Neuronal stem cell (in vitro differentiated cells): ENCODE results near the gene RASGEF1C.

Experiments used
- DNase-seq: peaks from one replicate; pipeline ENCODE4 v3.0.0-alpha.2; 2013; ENCODE audit warnings: low spot score
- H2AFZ ChIP-seq: one replicate; pipeline ENCODE4 v1.6.1; 2013; ENCODE audit warnings: mild to moderate bottlenecking, low read length, inconsistent platforms
- H2AK5ac ChIP-seq: 2 replicates; pipeline ENCODE4 v1.6.1; 2013; ENCODE audit warnings: low read depth, mild to moderate bottlenecking, inconsistent platforms, low read length, moderate library complexity, mixed read lengths
- H2BK120ac ChIP-seq: 2 replicates; pipeline ENCODE4 v1.6.1; 2013; ENCODE audit warnings: low read depth, mild to moderate bottlenecking, inconsistent platforms, low read length, moderate library complexity, mixed read lengths
- H2BK12ac ChIP-seq: one replicate; pipeline ENCODE4 v1.6.1; 2013; ENCODE audit warnings: low read length, inconsistent platforms
- H2BK15ac ChIP-seq: 2 replicates; pipeline ENCODE4 v1.6.1; 2013; ENCODE audit warnings: mild to moderate bottlenecking, low read length, inconsistent platforms, mixed read lengths
- H2BK5ac ChIP-seq: one replicate; pipeline ENCODE4 v1.6.1; 2013; ENCODE audit warnings: inconsistent platforms, mild to moderate bottlenecking, low read length, moderate library complexity
- H3K14ac ChIP-seq: one replicate; pipeline ENCODE4 v1.6.1; 2013; ENCODE audit warnings: low read length, inconsistent platforms
- H3K18ac ChIP-seq: 2 replicates; pipeline ENCODE4 v1.6.1; 2013; ENCODE audit warnings: low read length, inconsistent platforms
- H3K23ac ChIP-seq: 2 replicates; pipeline ENCODE4 v1.6.1; 2013; ENCODE audit warnings: low read depth, mild to moderate bottlenecking, mixed read lengths, low read length, inconsistent platforms; ENCODE audit not compliant: poor library complexity
- H3K27ac ChIP-seq: replicated peaks from 3 replicates; pipeline ENCODE4 v1.5.1; 2013; ENCODE audit warnings: low read length, inconsistent platforms
- H3K27me3 ChIP-seq, 3 experiments: 2 replicates each; pipeline ENCODE4 v1.6.1; 2013; ENCODE audit warnings: low read length in 3 of 3, mild to moderate bottlenecking in 2 of 3, inconsistent platforms in 1 of 3, low read depth in 1 of 3, mixed read lengths in 1 of 3, moderate library complexity in 1 of 3; ENCODE audit not compliant: control insufficient read depth in 3 of 3, insufficient read depth in 3 of 3
- H3K36me3 ChIP-seq, 2 donors: replicated peaks in 1 of 2; 2 replicates each; pipeline ENCODE4 v1.6.1; 2013; ENCODE audit warnings: low read length in 2 of 2; ENCODE audit not compliant: control insufficient read depth in 2 of 2, insufficient read depth in 2 of 2
- H3K4ac ChIP-seq: 2 replicates; pipeline ENCODE4 v1.6.1; 2013; ENCODE audit warnings: inconsistent platforms, mild to moderate bottlenecking, low read length, moderate library complexity
- H3K4me1 ChIP-seq, 2 donors: 1 replicate in 1 of 2; 2 replicates in 1 of 2; pipeline ENCODE4 v1.6.1; 2013; ENCODE audit warnings: low read length in 2 of 2, low read depth in 1 of 2; ENCODE audit not compliant: control insufficient read depth in 2 of 2, insufficient read depth in 1 of 2
- H3K4me2 ChIP-seq: one replicate; pipeline ENCODE4 v1.6.1; 2013; ENCODE audit warnings: mild to moderate bottlenecking, low read length, inconsistent platforms; ENCODE audit not compliant: insufficient read depth, poor library complexity, severe bottlenecking
- H3K4me3 ChIP-seq, 2 donors: 2 replicates each; pipeline ENCODE4 v1.5.1; 2013; ENCODE audit warnings: low read length in 2 of 2, mild to moderate bottlenecking in 2 of 2, inconsistent platforms in 1 of 2, moderate library complexity in 1 of 2
- H3K79me1 ChIP-seq: one replicate; pipeline ENCODE4 v1.6.1; 2013; ENCODE audit warnings: low read depth, mild to moderate bottlenecking, inconsistent platforms, low read length, moderate library complexity
- H3K9ac ChIP-seq: one replicate; pipeline ENCODE4 v1.6.1; 2013; ENCODE audit warnings: mild to moderate bottlenecking, low read depth, low read length, inconsistent platforms; ENCODE audit not compliant: poor library complexity
- H3K9me3 ChIP-seq, 2 donors: replicated peaks in 1 of 2; 2 replicates each; pipeline versions ENCODE3 to v1.6.1; 2013; ENCODE audit warnings: low read length in 2 of 2, mild to moderate bottlenecking in 2 of 2, inconsistent platforms in 1 of 2, low read depth in 1 of 2, mixed read lengths in 1 of 2, moderate library complexity in 1 of 2; ENCODE audit not compliant: control insufficient read depth in 2 of 2, insufficient read depth in 1 of 2
- H4K8ac ChIP-seq: one replicate; pipeline ENCODE4 v1.6.1; 2013; ENCODE audit warnings: low read depth, mild to moderate bottlenecking, inconsistent platforms, low read length, moderate library complexity
- H4K91ac ChIP-seq: one replicate; pipeline ENCODE4 v1.6.1; 2013; ENCODE audit warnings: low read length, low read depth, mild to moderate bottlenecking, inconsistent platforms; ENCODE audit not compliant: poor library complexity
- WGBS, 2 donors: extraction: QIAGEN DNeasy Blood & Tissue Kit; methylation state at CpG; one replicate each; pipeline ENCODE4 v1.1.7; 2013; ENCODE audit warnings: missing lambda C conversion rate in 2 of 2, mixed read lengths in 1 of 2; ENCODE audit not compliant: insufficient read length in 2 of 2, insufficient replicate concordance in 1 of 2; ENCODE audit errors: extremely low coverage in 2 of 2; 5-methylcytosine and 5-hydroxymethylcytosine counted together

The RASGEF1C gene

DNA sequence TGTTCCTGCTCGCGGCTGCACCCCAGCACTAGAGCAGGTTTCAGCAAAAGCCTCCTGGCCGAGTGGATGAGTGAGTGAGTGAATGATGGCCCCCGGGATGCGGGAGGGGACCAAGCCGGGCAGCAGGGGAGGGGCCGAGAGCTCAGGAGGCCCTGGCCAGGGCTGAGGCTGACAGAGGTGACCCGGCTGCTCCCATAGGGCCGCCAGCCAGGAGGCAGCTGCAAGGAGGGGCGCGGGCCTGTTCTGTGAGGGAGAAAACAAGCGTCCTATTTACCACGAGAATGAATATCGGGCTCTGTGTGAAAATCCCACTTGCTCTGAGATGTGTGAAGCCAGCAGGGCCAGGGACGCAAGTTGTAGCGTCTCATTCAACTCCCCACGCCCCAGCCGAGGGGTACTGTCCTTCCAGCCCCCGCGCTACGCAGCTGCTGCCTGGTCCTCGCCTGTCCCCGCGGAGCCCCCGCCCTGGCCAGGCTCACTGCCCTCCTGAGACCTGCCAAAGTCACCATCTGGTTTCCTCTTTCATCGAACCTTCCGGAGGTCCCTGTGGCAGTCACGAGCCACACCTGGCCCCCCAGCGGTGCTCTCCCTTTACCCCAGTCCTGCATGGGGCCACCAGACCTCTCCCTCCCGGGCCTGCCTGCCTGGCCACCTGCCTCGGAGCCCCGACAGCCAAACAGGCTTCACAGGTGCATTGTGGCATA lies 38.8 kb downstream of the RASGEF1C start:
- H3K23ac ChIP-seq, result peak overlapping the region; percentile 25
- H3K36me3 ChIP-seq, result no peaks in the 10 kb centered on the region
- peak overlapping the region; percentile 71 for H2AK5ac ChIP-seq
- no CpG with 5 or more reads among the region's 32 CpGs for WGBS, 2 donors
- no peaks in the 10 kb centered on the region for H3K9me3 ChIP-seq
- no peak overlapping the region for H4K91ac ChIP-seq
- no peak overlapping the region for H3K27ac ChIP-seq
- H3K79me1 ChIP-seq, result no peaks in the 10 kb centered on the region
- no peak for DNase-seq
- H3K4me2 ChIP-seq, result no peak overlapping the region
- peak overlapping the region; percentile 8 for H3K4ac ChIP-seq
- peak overlapping the region; percentile 47 for H3K14ac ChIP-seq
- H3K27me3 ChIP-seq, result no peaks in the 10 kb centered on the region
- peak overlapping the region; percentile 30 for H3K9ac ChIP-seq
- peak overlapping the region; percentile 87 for H2BK120ac ChIP-seq
- H3K18ac ChIP-seq, result peak overlapping the region; percentile 96
- H4K8ac ChIP-seq, result peak overlapping the region; percentile 82
- H2BK15ac ChIP-seq, result peak overlapping the region; percentile 94
- peak overlapping the region; percentile 73 for H2BK12ac ChIP-seq
- H2BK5ac ChIP-seq, result no peak overlapping the region
- peaks cover 12% of the 10 kb centered on the region in 2 donors for H3K4me1 ChIP-seq
- H3K4me3 ChIP-seq, result no peak overlapping the region
- H2AFZ ChIP-seq, result peak overlapping the region; percentile 81

DNA sequence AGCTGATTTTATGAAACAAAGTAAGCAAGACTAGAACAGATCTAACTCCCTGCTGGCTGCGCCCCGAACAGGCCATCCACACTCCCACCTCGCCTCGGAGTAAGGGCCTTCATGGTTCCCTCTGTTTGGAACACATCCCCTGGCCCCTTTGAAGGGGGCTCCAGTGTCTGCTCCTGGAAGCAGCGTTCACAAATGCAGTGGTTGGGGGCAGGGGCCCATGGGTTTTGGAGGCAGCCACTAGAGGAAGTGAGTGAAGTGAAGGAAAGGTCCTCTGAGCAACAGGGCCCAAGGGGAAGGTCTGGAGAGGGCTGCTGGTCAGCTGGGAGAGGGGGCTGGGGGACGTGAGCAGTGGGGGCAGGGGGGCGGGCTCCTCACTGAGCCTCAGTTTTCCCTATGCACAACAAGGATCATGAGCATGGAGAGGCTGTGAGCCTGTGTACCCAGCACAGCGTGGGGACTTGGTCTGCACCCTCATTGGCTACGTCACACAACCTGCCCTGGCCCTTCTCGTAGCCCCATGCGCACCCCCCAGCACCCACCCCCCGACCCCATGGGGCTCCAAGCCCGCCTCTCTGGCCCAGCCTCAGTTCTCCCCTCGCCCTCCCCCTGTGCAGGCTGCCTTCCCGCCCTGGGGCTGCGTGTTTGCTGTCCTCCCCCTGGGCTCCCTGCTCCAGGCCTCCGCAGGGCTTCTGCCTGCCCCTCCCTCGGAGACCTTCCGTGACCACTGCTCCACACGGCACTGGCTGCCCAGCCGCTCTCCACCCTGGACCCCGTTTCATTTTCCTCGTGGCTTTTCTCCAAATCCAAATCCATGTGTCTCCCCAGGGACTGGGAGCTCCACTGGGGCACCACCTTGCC lies 39.5 kb downstream of the RASGEF1C start:
- H2BK120ac ChIP-seq, result peak overlapping the region; percentile 87

DNA sequence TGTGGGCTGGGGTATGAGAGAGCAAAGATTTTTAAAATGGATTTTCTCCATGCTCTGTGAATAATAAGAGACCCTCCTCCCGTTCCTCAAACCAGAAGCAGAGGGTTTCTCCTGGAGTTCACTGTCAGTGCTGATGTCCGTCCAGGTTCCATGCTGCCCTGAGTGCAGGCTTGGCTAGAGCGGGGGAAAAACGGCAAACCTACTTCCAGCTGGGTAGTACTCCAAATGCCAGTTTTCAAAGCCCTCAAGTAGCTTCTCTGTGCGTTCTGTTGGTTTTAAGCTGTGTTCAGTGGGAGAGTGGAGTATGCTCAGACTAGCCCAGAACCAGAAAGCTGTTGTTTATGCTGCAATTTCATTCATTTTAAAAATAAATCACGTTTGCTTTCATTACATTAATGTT lies 40.3 kb downstream of the RASGEF1C start:
- no peak overlapping the region for H3K4ac ChIP-seq
- no peaks in the 10 kb centered on the region for H3K27me3 ChIP-seq
- H3K9ac ChIP-seq, result no peak overlapping the region
- no peak overlapping the region for H2BK15ac ChIP-seq
- no peak overlapping the region for H3K23ac ChIP-seq
- H2AFZ ChIP-seq, result peak overlapping the region; percentile 75
- no peak overlapping the region for H2BK120ac ChIP-seq
- WGBS, 2 donors, result no CpG with 5 or more reads among the region's 6 CpGs
- no peak overlapping the region for H3K4me2 ChIP-seq
- H3K14ac ChIP-seq, result no peak overlapping the region
- peaks cover 12% of the 10 kb centered on the region in 2 donors for H3K4me1 ChIP-seq
- peaks cover 0 to 5% of the 10 kb centered on the region in 2 donors for H3K9me3 ChIP-seq
- no peak overlapping the region for H3K18ac ChIP-seq
- H2BK12ac ChIP-seq, result no peak overlapping the region
- no peak overlapping the region for H2AK5ac ChIP-seq
- H4K91ac ChIP-seq, result no peak overlapping the region
- no peaks in the 10 kb centered on the region for H3K79me1 ChIP-seq
- H4K8ac ChIP-seq, result no peak overlapping the region
- no peak overlapping the region for H3K27ac ChIP-seq
- H2BK5ac ChIP-seq, result no peak overlapping the region
- H3K4me3 ChIP-seq, result no peak overlapping the region
- no peaks in the 10 kb centered on the region for H3K36me3 ChIP-seq
- no peak for DNase-seq

More for the DNA sequence above, 39.5 kb downstream of the RASGEF1C start:
- H3K23ac ChIP-seq, result peak overlapping the region; percentile 75
- no CpG with 5 or more reads among the region's 23 CpGs for WGBS, 2 donors
- H3K27me3 ChIP-seq, result no peaks in the 10 kb centered on the region
- no peak overlapping the region for H3K27ac ChIP-seq
- H3K4me3 ChIP-seq, result no peak overlapping the region
- no peak overlapping the region for H2BK5ac ChIP-seq
- H2AK5ac ChIP-seq, result peak overlapping the region; percentile 71
- peaks cover 12% of the 10 kb centered on the region in 2 donors for H3K4me1 ChIP-seq
- H4K8ac ChIP-seq, result peak overlapping the region; percentile 82
- H2BK12ac ChIP-seq, result peak overlapping the region; percentile 92
- no peak overlapping the region for H3K4me2 ChIP-seq
- no peaks in the 10 kb centered on the region for H3K36me3 ChIP-seq
- H3K9me3 ChIP-seq, result no peaks in the 10 kb centered on the region
- H3K9ac ChIP-seq, result no peak overlapping the region
- H3K79me1 ChIP-seq, result no peaks in the 10 kb centered on the region
- peak overlapping the region; percentile 23 for H3K4ac ChIP-seq
- peak overlapping the region; percentile 81 for H2AFZ ChIP-seq
- H3K14ac ChIP-seq, result peak overlapping the region; percentile 47
- H4K91ac ChIP-seq, result no peak overlapping the region
- H3K18ac ChIP-seq, result peak overlapping the region; percentile 96
- H2BK15ac ChIP-seq, result peak overlapping the region; percentile 94
- no peak for DNase-seq

DNA sequence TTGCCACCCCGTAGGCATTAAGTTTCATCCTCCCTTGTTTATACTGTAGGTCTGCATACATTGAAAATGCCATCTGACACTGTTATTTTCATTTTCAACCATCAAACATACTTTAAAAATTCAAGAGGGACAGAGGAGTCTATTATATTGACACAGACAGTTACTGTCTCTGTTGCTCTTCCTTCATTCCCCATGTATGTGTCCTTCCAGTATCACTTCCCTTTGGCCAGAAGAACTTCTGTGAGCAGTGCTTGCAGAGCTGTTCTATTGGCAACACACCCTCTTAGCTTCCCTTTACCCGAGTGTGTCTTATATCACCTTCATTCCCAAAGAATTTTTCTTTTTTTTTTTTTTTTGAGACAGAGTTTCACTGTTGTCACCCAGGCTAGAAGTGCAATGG lies 42.8 kb downstream of the RASGEF1C start:
- no peak for DNase-seq
- no peak overlapping the region for H3K4me3 ChIP-seq
- no peak overlapping the region for H3K9ac ChIP-seq
- H2AK5ac ChIP-seq, result no peak overlapping the region
- H3K14ac ChIP-seq, result no peak overlapping the region
- H2BK5ac ChIP-seq, result no peak overlapping the region
- H3K9me3 ChIP-seq, result peaks cover 0 to 5% of the 10 kb centered on the region in 2 donors
- H3K36me3 ChIP-seq, result no peaks in the 10 kb centered on the region
- no peak overlapping the region for H4K8ac ChIP-seq
- H2BK12ac ChIP-seq, result no peak overlapping the region
- WGBS, 2 donors, result no CpG with 5 or more reads among the region's 2 CpGs
- H3K4me2 ChIP-seq, result no peak overlapping the region
- H3K23ac ChIP-seq, result no peak overlapping the region
- H3K4ac ChIP-seq, result no peak overlapping the region
- no peak overlapping the region for H2BK120ac ChIP-seq
- H3K4me1 ChIP-seq, result peaks cover 12% of the 10 kb centered on the region in 2 donors
- no peak overlapping the region for H2BK15ac ChIP-seq
- H3K18ac ChIP-seq, result no peak overlapping the region
- H3K27me3 ChIP-seq, result no peaks in the 10 kb centered on the region
- no peak overlapping the region for H2AFZ ChIP-seq
- no peak overlapping the region for H3K27ac ChIP-seq
- no peak overlapping the region for H4K91ac ChIP-seq
- H3K79me1 ChIP-seq, result no peaks in the 10 kb centered on the region
